Measurements from ENCODE around the gene RBMS2. TPM values are rescaled to one million over a fixed set of nuclear protein-coding genes. Genes with fewer than 3 reads are reported as not detected.

The RBMS2 gene
- total and polyA plus RNA-seq, 2 donors (not counting 1 experiment from before 2014, with no cell fraction given): 0.81 to 7.6 TPM

DNA sequence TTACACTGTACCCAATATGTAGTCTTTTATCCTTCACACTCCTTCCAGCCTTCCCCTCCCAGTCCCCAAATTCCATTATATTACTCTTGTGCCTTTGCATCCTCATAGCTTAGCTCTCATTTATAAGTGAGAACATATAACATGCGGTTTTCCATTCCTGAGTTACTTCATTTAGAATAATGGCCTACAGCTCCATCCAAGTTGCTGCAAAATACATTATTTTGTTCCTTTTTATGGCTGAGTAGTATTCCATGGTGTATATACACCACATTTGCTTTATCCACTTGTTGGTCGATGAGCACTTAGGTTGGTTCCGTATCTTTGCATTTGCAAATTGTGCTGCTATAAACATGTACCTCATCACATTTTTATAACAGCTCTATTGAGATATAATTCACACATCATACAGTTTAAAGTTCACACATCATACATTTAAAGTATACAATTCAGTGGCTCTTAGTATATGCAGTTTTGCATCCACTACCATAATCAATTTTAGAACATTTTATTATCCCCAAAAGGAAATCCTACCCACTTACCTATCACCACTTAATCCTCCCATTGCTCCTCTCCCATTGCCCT lies 23.5 kb downstream of the RBMS2 start:
- TF ChIP-seq, protein P1, sequence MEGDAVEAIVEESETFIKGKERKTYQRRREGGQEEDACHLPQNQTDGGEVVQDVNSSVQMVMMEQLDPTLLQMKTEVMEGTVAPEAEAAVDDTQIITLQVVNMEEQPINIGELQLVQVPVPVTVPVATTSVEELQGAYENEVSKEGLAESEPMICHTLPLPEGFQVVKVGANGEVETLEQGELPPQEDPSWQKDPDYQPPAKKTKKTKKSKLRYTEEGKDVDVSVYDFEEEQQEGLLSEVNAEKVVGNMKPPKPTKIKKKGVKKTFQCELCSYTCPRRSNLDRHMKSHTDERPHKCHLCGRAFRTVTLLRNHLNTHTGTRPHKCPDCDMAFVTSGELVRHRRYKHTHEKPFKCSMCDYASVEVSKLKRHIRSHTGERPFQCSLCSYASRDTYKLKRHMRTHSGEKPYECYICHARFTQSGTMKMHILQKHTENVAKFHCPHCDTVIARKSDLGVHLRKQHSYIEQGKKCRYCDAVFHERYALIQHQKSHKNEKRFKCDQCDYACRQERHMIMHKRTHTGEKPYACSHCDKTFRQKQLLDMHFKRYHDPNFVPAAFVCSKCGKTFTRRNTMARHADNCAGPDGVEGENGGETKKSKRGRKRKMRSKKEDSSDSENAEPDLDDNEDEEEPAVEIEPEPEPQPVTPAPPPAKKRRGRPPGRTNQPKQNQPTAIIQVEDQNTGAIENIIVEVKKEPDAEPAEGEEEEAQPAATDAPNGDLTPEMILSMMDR (IDR thresholded peaks at IDR 0.05): no peak
- TF ChIP-seq EZH2 (IDR thresholded peaks at IDR 0.05; ENCODE audit: borderline replicate concordance, insufficient read depth, low read depth, low read length, poor library complexity, severe bottlenecking): no peak
- H3K27me3 Mint-ChIP-seq: peaks cover 4% of the 10 kb centered on the region
- Histone ChIP-seq H4K20me1 (ENCODE audit: control insufficient read depth, insufficient read depth, low read length, poor library complexity, severe bottlenecking) (no peaks in the 10 kb centered on the region), H3K27ac (ENCODE audit: low read length in 2 of 2) (no peak overlapping the region), H3K9me3 (ENCODE audit: control extremely low read depth in 1 of 3, control insufficient read depth in 2 of 3, insufficient read depth in 1 of 3, low read length in 2 of 3) (no peaks in the 10 kb centered on the region), H3K79me2 (ENCODE audit: control insufficient read depth, insufficient read depth, low read length) (no peaks in the 10 kb centered on the region), H2AFZ (ENCODE audit: insufficient read depth, low read depth, low read length, poor library complexity, severe bottlenecking) (no peak overlapping the region), H3K4me1 (ENCODE audit: control insufficient read depth in 2 of 2, insufficient read depth in 2 of 2, low read length in 2 of 2) (no peaks in the 10 kb centered on the region), H3K9ac (ENCODE audit: low read length) (no peak overlapping the region), H3K27me3 (replicated peaks in 1 of 4; ENCODE audit: control extremely low read depth in 1 of 4, control insufficient read depth in 3 of 4, insufficient read depth in 4 of 4, low read length in 3 of 4) (no peaks in the 10 kb centered on the region), H3K4me2 (replicated peaks; ENCODE audit: low read depth, low read length, poor library complexity, severe bottlenecking) (no peak overlapping the region), H3K36me3 (replicated peaks in 1 of 2; ENCODE audit: control extremely low read depth in 1 of 2, control insufficient read depth in 1 of 2, extremely low read depth in 1 of 2, insufficient read depth in 2 of 2, low read length in 1 of 2) (no peaks in the 10 kb centered on the region), H3K4me3 (ENCODE audit: control extremely low read depth in 1 of 5, extremely low read depth in 1 of 5, insufficient read depth in 1 of 5, low read depth in 2 of 5, low read length in 4 of 5) (no peak overlapping the region)
- H3K27ac Mint-ChIP-seq: no peak overlapping the region
- no CpG with 5 or more reads among the region's 3 CpGs for WGBS (ENCODE audit: insufficient coverage)
- no peaks in the 10 kb centered on the region for H3K9me3 Mint-ChIP-seq (ENCODE audit: insufficient read depth)
- ChIA-PET CTCF (no interaction called here), POLR2A (no interaction called here)
- intact Hi-C loops (cut with micrococcal nuclease): no loop called here
- ATAC-seq (ENCODE audit: low read depth) (no peak), DNase-seq (no peak)
- H3K4me3 Mint-ChIP-seq: no peak overlapping the region
- no peaks in the 10 kb centered on the region for H3K4me1 Mint-ChIP-seq

DNA sequence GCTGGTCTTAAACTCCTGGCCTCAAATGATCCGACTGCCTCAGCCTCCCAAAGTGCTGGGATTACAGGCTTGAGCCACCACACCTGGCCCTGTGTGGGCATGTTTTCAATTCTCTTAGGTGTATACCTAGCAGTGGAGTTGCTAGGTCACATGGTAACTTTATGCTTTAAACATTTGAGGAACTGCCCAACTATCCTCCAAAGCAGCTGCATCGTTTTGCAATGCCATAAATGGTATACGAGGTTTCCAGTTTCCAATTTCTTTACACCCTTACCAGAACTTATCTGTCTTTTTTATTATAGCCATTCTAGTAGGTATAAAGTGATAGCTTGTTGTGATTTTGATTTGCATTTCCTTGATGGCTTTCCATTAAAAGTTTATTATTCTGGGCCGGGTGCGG lies 25.1 kb downstream of the RBMS2 start:
- 96% methylated on average over 3 of the region's 5 CpGs for WGBS (ENCODE audit: insufficient coverage)
- POLR2A ChIA-PET: interaction anchor here (0.7 kb wide), 1 partner anchor 25 kb away, joined by 4 read pairs; the partner anchor contains the start of gene RBMS2
- no peaks in the 10 kb centered on the region for H3K79me2 ChIP-seq (ENCODE audit: control insufficient read depth, insufficient read depth, low read length)

More for the DNA sequence above, 25.1 kb downstream of the RBMS2 start:
- H3K9me3 ChIP-seq (ENCODE audit: control extremely low read depth in 1 of 3, control insufficient read depth in 2 of 3, insufficient read depth in 1 of 3, low read length in 2 of 3): no peaks in the 10 kb centered on the region
- H3K4me3 ChIP-seq (ENCODE audit: control extremely low read depth in 1 of 5, extremely low read depth in 1 of 5, insufficient read depth in 1 of 5, low read depth in 2 of 5, low read length in 4 of 5): no peak overlapping the region
- CTCF ChIA-PET: no interaction called here
- intact Hi-C loops (cut with micrococcal nuclease): no loop called here
- H2AFZ ChIP-seq (ENCODE audit: insufficient read depth, low read depth, low read length, poor library complexity, severe bottlenecking): no peak overlapping the region
- Mint-ChIP-seq H3K9me3 (ENCODE audit: insufficient read depth) (no peaks in the 10 kb centered on the region), H3K27me3 (peaks cover 4% of the 10 kb centered on the region), H3K4me1 (no peaks in the 10 kb centered on the region), H3K27ac (no peak overlapping the region), H3K4me3 (no peak overlapping the region)
- H3K4me1 ChIP-seq (ENCODE audit: control insufficient read depth in 2 of 2, insufficient read depth in 2 of 2, low read length in 2 of 2): no peaks in the 10 kb centered on the region
- no peaks in the 10 kb centered on the region for H3K36me3 ChIP-seq (replicated peaks in 1 of 2; ENCODE audit: control extremely low read depth in 1 of 2, control insufficient read depth in 1 of 2, extremely low read depth in 1 of 2, insufficient read depth in 2 of 2, low read length in 1 of 2)
- ATAC-seq (ENCODE audit: low read depth) (no peak), DNase-seq (no peak)
- no peak overlapping the region for H3K9ac ChIP-seq (ENCODE audit: low read length)
- TF ChIP-seq, protein P1 (IDR thresholded peaks at IDR 0.05): no peak
- no peak for TF ChIP-seq EZH2 (IDR thresholded peaks at IDR 0.05; ENCODE audit: borderline replicate concordance, insufficient read depth, low read depth, low read length, poor library complexity, severe bottlenecking)
- no peak overlapping the region for H3K4me2 ChIP-seq (replicated peaks; ENCODE audit: low read depth, low read length, poor library complexity, severe bottlenecking)
- no peak overlapping the region for H3K27ac ChIP-seq (ENCODE audit: low read length in 2 of 2)
- H4K20me1 ChIP-seq (ENCODE audit: control insufficient read depth, insufficient read depth, low read length, poor library complexity, severe bottlenecking): no peaks in the 10 kb centered on the region
- H3K27me3 ChIP-seq (replicated peaks in 1 of 4; ENCODE audit: control extremely low read depth in 1 of 4, control insufficient read depth in 3 of 4, insufficient read depth in 4 of 4, low read length in 3 of 4): no peaks in the 10 kb centered on the region
